Hepatocyte (in vitro differentiated cells): Measurements from ENCODE around the gene OR13C5. TPM values are rescaled to one million over a fixed set of nuclear protein-coding genes. Genes with fewer than 3 reads are reported as not detected.
"Not testable (repeated sequence)": the region's sequence is repeated elsewhere in the genome, so short reads cannot be mapped to it uniquely, and the experiment has no call there.

Experiments used
- DNase-seq: peaks from one replicate; pipeline ENCODE4 v3.0.0-alpha.2; 2016; ENCODE audit warnings: low spot score
- H2AFZ ChIP-seq: fragments of 200-600 bp; sonication (generic); 2 replicates; pipeline ENCODE4 v1.6.0; 2016; ENCODE audit warnings: antibody characterized with exemption, mild to moderate bottlenecking
- H3K27ac ChIP-seq: fragments of 200-600 bp; sonication (generic); 2 replicates; pipeline ENCODE4 v1.5.1; 2016; ENCODE audit warnings: mild to moderate bottlenecking
- H3K27me3 ChIP-seq: fragments of 200-600 bp; sonication (generic); 2 replicates; pipeline ENCODE4 v1.6.1; 2016
- H3K36me3 ChIP-seq: fragments of 200-600 bp; sonication (generic); replicated peaks from 2 replicates; pipeline ENCODE4 v1.5.1; 2016; ENCODE audit warnings: low read depth; ENCODE audit not compliant: insufficient read depth
- H3K4me1 ChIP-seq: fragments of 200-600 bp; sonication (generic); 2 replicates; pipeline ENCODE4 v1.5.1; 2016; ENCODE audit warnings: mild to moderate bottlenecking, moderate library complexity; ENCODE audit not compliant: insufficient read depth
- H3K4me2 ChIP-seq: fragments of 200-600 bp; sonication (generic); 2 replicates; pipeline ENCODE4 v1.6.0; 2016
- H3K4me3 ChIP-seq: fragments of 200-600 bp; sonication (generic); 2 replicates; pipeline ENCODE4 v1.5.1; 2016; ENCODE audit warnings: mild to moderate bottlenecking
- H3K79me2 ChIP-seq: fragments of 200-600 bp; sonication (generic); 2 replicates; pipeline ENCODE4 v1.6.0; 2017; ENCODE audit warnings: mild to moderate bottlenecking
- H3K9me2 ChIP-seq: fragments of 200-600 bp; sonication (generic); replicated peaks from 2 replicates; pipeline ENCODE4 v1.6.0; 2017; ENCODE audit warnings: mild to moderate bottlenecking; ENCODE audit not compliant: insufficient read depth
- H3K9me3 ChIP-seq: fragments of 200-600 bp; sonication (generic); 2 replicates; pipeline ENCODE4 v1.5.1; 2016; ENCODE audit warnings: low read depth, mild to moderate bottlenecking
- H4K20me1 ChIP-seq: fragments of 200-600 bp; sonication (generic); 2 replicates; pipeline ENCODE4 v1.6.0; 2016; ENCODE audit warnings: mild to moderate bottlenecking; ENCODE audit not compliant: insufficient read depth, poor library complexity, severe bottlenecking
- EZH2 ChIP-seq: fragments of 200-600 bp; sonication (generic); IDR thresholded peaks from 2 replicates; pipeline ENCODE4 v1.6.1; 2016; ENCODE audit warnings: antibody characterized with exemption, mild to moderate bottlenecking, borderline replicate concordance
- EZH2phosphoT487 ChIP-seq: fragments of 200-600 bp; sonication (generic); IDR thresholded peaks from one replicate; pipeline ENCODE4 v1.6.1; 2018; ENCODE audit warnings: antibody characterized with exemption, mild to moderate bottlenecking, low read depth, moderate library complexity; ENCODE audit not compliant: unreplicated experiment, severe bottlenecking
- WGBS: methylation state at CpG from one replicate; pipeline ENCODE4 v1.1.6; 2016; ENCODE audit warnings: low lambda C conversion rate; ENCODE audit errors: missing lambda C conversion rate; 5-methylcytosine and 5-hydroxymethylcytosine counted together
- polyA plus RNA-seq: library from polyadenylated mRNA; unstranded; fragments of >200 nt; fragmentation: Nextera tagmentation; extraction: Ambion mirVana; gene quantifications from 2 replicates; pipeline ENCODE4 v1.2.1, GENCODE V29; 2016
- total RNA-seq: library from RNA; depleted of rRNA; stranded (reverse); fragments of >200 nt; gene quantifications from 2 replicates; pipeline ENCODE4 v1.2.3, GENCODE V29; 2014
- TF ChIP-seq, protein P1 (sequence below): fragments of 200-600 bp; sonication (generic); IDR thresholded peaks from 2 replicates; pipeline ENCODE4 v1.5.1; 2016; ENCODE audit warnings: antibody characterized with exemption, mild to moderate bottlenecking; ENCODE audit not compliant: poor library complexity

Gene OR13C5, protein sequence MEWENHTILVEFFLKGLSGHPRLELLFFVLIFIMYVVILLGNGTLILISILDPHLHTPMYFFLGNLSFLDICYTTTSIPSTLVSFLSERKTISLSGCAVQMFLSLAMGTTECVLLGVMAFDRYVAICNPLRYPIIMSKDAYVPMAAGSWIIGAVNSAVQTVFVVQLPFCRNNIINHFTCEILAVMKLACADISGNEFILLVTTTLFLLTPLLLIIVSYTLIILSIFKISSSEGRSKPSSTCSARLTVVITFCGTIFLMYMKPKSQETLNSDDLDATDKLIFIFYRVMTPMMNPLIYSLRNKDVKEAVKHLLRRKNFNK
- total RNA-seq (not detected in 2 replicates), polyA plus RNA-seq (not detected in 2 replicates)

DNA sequence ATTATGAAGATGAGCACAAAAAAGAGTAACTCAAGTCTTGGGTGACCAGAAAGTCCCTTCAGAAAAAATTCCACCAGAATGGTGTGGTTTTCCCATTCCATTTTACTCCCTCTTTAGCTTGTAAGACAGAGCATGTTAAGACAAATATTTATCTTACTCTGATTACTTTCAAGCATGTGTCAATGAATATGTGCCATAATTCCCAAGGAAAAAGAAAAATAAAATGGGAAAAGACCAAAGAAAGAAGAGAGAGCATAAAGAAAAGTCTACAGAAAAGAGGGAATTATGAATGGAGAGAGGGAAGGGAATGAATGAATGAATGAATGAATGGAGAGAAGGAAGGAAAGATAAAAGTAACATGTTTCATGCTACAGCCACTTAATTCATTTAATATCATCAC, at the start of gene OR13C5:
Gene OR13C5, minus strand, starts transcription at position 101 of the 400 bp plus-strand sequence. Its CDS starts 0 bp downstream, at position 101.
- not testable (repeated sequence) for DNase-seq, H3K79me2 ChIP-seq, H4K20me1 ChIP-seq, H3K9me2 ChIP-seq, H2AFZ ChIP-seq, H3K9me3 ChIP-seq, H3K36me3 ChIP-seq, H3K27ac ChIP-seq, H3K4me3 ChIP-seq, H3K4me2 ChIP-seq, H3K27me3 ChIP-seq, H3K4me1 ChIP-seq

DNA sequence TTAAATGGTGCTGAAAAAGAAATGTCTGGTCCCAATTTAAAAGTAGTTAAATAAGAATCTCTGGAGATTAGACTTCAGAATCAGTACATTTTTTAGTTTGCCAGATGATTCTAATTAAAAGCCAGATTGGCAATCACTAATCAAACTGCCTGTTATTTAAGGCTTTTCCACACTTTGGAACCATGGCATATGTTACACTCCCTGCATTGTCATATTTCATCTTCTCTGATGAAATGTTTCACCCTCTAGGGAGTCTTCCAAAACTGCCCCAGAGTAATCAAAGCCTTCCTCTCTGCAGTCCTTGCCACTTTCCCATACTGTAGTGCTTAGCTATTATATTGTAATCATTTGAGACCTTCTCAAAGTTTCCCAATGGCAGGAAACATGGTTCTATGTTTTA, 36.2 kb upstream of the OR13C5 start:
- H3K9me2 ChIP-seq = no peaks in the 10 kb centered on the region
- TF ChIP-seq, protein P1, sequence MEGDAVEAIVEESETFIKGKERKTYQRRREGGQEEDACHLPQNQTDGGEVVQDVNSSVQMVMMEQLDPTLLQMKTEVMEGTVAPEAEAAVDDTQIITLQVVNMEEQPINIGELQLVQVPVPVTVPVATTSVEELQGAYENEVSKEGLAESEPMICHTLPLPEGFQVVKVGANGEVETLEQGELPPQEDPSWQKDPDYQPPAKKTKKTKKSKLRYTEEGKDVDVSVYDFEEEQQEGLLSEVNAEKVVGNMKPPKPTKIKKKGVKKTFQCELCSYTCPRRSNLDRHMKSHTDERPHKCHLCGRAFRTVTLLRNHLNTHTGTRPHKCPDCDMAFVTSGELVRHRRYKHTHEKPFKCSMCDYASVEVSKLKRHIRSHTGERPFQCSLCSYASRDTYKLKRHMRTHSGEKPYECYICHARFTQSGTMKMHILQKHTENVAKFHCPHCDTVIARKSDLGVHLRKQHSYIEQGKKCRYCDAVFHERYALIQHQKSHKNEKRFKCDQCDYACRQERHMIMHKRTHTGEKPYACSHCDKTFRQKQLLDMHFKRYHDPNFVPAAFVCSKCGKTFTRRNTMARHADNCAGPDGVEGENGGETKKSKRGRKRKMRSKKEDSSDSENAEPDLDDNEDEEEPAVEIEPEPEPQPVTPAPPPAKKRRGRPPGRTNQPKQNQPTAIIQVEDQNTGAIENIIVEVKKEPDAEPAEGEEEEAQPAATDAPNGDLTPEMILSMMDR = no peak
- TF ChIP-seq EZH2 (no peak), EZH2phosphoT487 (no peak)
- H3K27me3 ChIP-seq = no peaks in the 10 kb centered on the region
- H3K27ac ChIP-seq = no peak overlapping the region
- H4K20me1 ChIP-seq = no peaks in the 10 kb centered on the region
- no peaks in the 10 kb centered on the region for H3K4me1 ChIP-seq
- H3K36me3 ChIP-seq = no peaks in the 10 kb centered on the region
- no peak overlapping the region for H2AFZ ChIP-seq
- H3K79me2 ChIP-seq = no peaks in the 10 kb centered on the region
- no peak overlapping the region for H3K4me3 ChIP-seq
- DNase-seq = no peak
- no peak overlapping the region for H3K4me2 ChIP-seq
- no peaks in the 10 kb centered on the region for H3K9me3 ChIP-seq

GRCh38 chr9:104633976-104634520, 34.8 kb upstream of the OR13C5 start:
- no peaks in the 10 kb centered on the region for H3K36me3 ChIP-seq
- H2AFZ ChIP-seq = no peak overlapping the region
- 95% methylated on average over 30 of the region's 30 CpGs for WGBS
- H3K4me3 ChIP-seq = no peak overlapping the region
- no peaks in the 10 kb centered on the region for H3K9me3 ChIP-seq
- no peak overlapping the region for H3K27ac ChIP-seq
- H3K79me2 ChIP-seq = no peaks in the 10 kb centered on the region
- H3K9me2 ChIP-seq = no peaks in the 10 kb centered on the region
- no peaks in the 10 kb centered on the region for H4K20me1 ChIP-seq
- H3K4me1 ChIP-seq = no peaks in the 10 kb centered on the region
- H3K27me3 ChIP-seq = no peaks in the 10 kb centered on the region
- no peak overlapping the region for H3K4me2 ChIP-seq
- TF ChIP-seq EZH2 = no peak
- TF ChIP-seq, protein P1 = no peak
- TF ChIP-seq EZH2phosphoT487 = no peak
- DNase-seq = no peak

DNA sequence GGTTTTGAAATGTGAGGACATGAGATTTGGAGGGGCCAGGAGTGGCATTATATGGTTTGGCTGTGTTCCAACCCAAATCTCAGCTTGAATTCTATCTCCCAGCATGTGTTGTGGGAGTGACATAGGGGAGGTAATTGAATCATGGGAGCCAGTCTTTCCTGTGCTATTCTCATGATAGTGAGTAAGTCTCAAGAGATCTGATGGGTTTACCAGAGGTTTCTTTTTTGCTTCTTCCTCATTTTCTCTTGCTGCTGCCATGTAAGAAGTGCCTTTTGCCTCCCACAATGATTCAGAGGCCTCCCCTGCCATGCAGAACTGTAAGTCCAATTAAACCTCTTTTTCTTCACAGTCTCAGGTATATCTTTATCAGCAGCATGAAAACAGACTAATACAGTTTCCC, 26.8 kb upstream of the OR13C5 start:
- H3K27ac ChIP-seq, DNase-seq, H3K9me2 ChIP-seq, H3K9me3 ChIP-seq, H2AFZ ChIP-seq, H3K79me2 ChIP-seq, H3K27me3 ChIP-seq, H3K4me1 ChIP-seq, H3K36me3 ChIP-seq, H3K4me2 ChIP-seq, H4K20me1 ChIP-seq, H3K4me3 ChIP-seq: not testable (repeated sequence)
